ENCODE measurements around the gene HTRA3. TPM values are rescaled to one million over a fixed set of nuclear protein-coding genes. Genes with fewer than 3 reads are reported as not detected.

The HTRA3 gene
- total and polyA plus RNA-seq, 2 experiments from 2014 or later, result 3.2 to 5.2 TPM

DNA sequence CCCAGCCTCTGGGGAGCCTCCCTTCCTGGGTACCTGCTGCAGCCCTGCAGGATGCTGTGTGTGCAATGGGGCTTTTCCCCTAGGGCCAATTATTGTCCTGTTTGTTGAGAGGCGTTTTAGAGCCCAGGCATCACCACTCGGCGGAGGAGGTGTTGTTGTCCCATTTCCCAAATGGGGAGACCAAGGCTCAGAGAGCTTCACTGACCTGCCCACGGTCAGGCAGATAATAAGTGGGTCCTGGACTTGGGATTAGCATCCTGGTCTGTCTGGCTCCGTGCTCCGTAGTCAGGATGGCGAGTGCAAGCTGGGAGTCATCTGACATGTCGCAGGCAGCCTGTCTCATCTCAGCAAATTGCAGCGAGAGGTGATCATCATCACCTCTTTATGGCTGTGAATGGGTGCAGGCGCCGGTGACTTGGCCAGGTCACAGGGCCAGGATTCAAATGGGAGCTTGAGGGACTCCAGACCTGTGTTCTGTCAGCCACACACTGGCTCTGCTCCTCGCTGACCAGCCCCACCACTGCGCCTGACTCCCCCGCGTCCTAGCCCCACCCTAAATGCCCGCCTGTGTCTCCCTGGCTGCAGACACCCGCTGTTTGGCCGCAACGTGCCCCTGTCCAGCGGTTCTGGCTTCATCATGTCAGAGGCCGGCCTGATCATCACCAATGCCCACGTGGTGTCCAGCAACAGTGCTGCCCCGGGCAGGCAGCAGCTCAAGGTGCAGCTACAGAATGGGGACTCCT, 16.6 kb downstream of the HTRA3 start:
- TF ChIP-seq EZH2phosphoT487 (IDR thresholded peaks at IDR 0.05; ENCODE audit: insufficient read depth, low read depth), result no peak
- TF ChIP-seq EZH2 (IDR thresholded peaks at IDR 0.05; ENCODE audit: insufficient read depth, poor library complexity, severe bottlenecking), result no peak
- Histone ChIP-seq H3K27me3 (replicated peaks; ENCODE audit: insufficient read depth) (no peaks in the 10 kb centered on the region), H3K36me3 (ENCODE audit: low read depth) (no peaks in the 10 kb centered on the region), H3K27ac (no peak overlapping the region), H3K79me2 (ENCODE audit: insufficient read depth) (no peaks in the 10 kb centered on the region), H3K4me2 (ENCODE audit: unreplicated experiment) (no peak overlapping the region), H3F3A (ENCODE audit: insufficient read depth) (no peaks in the 10 kb centered on the region), H3K4me1 (ENCODE audit: insufficient read depth) (no peaks in the 10 kb centered on the region), H4K20me1 (ENCODE audit: insufficient read depth) (no peaks in the 10 kb centered on the region), H3K9ac (no peak overlapping the region), H3K4me3 (no peak overlapping the region), H3K9me2 (ENCODE audit: insufficient read depth) (no peaks in the 10 kb centered on the region), H2AFZ (no peak overlapping the region), H3K9me3 (ENCODE audit: low read depth) (no peaks in the 10 kb centered on the region)
- no peak for DNase-seq
- WGBS, 2 experiments (ENCODE audit: low coverage in 1 of 2, low lambda C conversion rate in 2 of 2, missing lambda C conversion rate in 2 of 2), result 85 to 86% methylated on average over 22 to 23 of the region's 23 CpGs
- in situ Hi-C loops (cut with MboI), result no loop called here

DNA sequence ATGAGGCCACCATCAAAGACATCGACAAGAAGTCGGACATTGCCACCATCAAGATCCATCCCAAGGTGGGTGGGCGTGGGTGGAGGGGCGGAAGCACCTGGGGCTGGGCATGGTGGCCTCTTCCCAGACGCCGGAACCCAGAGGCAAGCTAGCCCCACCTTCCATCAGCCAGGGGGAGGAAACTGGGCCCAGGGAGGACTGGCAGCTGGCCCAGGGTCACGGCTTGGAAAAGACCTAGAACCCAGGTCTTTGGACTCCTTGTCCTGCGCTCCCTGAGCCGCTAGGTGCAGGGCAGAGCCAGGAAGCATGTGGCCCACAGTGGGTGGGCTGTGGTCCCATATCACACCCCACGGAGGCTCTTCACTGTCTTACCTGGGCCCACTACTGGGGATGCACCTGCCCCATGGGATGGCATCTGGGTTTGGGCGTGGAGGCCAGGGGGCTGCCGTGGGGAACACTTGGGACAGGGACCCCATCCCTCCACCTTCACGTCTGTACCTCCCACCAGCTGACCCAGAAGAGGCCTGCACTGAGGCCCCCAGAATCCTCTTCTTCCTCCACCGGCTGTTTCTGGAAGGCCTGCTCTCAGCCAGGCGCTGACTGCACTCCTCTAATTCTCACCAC, 17.3 kb downstream of the HTRA3 start:
- Histone ChIP-seq H3K36me3 (ENCODE audit: low read depth) (no peaks in the 10 kb centered on the region), H3K4me3 (no peak overlapping the region), H3K9ac (no peak overlapping the region), H2AFZ (no peak overlapping the region), H3K4me1 (ENCODE audit: insufficient read depth) (no peaks in the 10 kb centered on the region), H3K79me2 (ENCODE audit: insufficient read depth) (no peaks in the 10 kb centered on the region), H4K20me1 (ENCODE audit: insufficient read depth) (no peaks in the 10 kb centered on the region), H3F3A (ENCODE audit: insufficient read depth) (no peaks in the 10 kb centered on the region), H3K27me3 (replicated peaks; ENCODE audit: insufficient read depth) (no peaks in the 10 kb centered on the region), H3K9me2 (ENCODE audit: insufficient read depth) (no peaks in the 10 kb centered on the region), H3K4me2 (ENCODE audit: unreplicated experiment) (no peak overlapping the region), H3K27ac (no peak overlapping the region), H3K9me3 (ENCODE audit: low read depth) (no peaks in the 10 kb centered on the region)
- in situ Hi-C loops (cut with MboI), result no loop called here
- no peak for TF ChIP-seq EZH2 (IDR thresholded peaks at IDR 0.05; ENCODE audit: insufficient read depth, poor library complexity, severe bottlenecking)
- 83 to 85% methylated on average over 13 to 15 of the region's 15 CpGs for WGBS, 2 experiments (ENCODE audit: low coverage in 1 of 2, low lambda C conversion rate in 2 of 2, missing lambda C conversion rate in 2 of 2)
- DNase-seq, result no peak

GRCh38 chr4:8287343-8288280, 18.1 kb downstream of the HTRA3 start:
- Histone ChIP-seq H3K4me1 (ENCODE audit: insufficient read depth) (no peaks in the 10 kb centered on the region), H3K27me3 (replicated peaks; ENCODE audit: insufficient read depth) (no peaks in the 10 kb centered on the region), H3K27ac (no peak overlapping the region), H3K9me2 (ENCODE audit: insufficient read depth) (no peaks in the 10 kb centered on the region), H3K9ac (no peak overlapping the region), H2AFZ (no peak overlapping the region), H4K20me1 (ENCODE audit: insufficient read depth) (no peaks in the 10 kb centered on the region), H3K9me3 (ENCODE audit: low read depth) (no peaks in the 10 kb centered on the region), H3K4me3 (no peak overlapping the region), H3K4me2 (ENCODE audit: unreplicated experiment) (no peak overlapping the region), H3K79me2 (ENCODE audit: insufficient read depth) (no peaks in the 10 kb centered on the region), H3K36me3 (ENCODE audit: low read depth) (no peaks in the 10 kb centered on the region), H3F3A (ENCODE audit: insufficient read depth) (no peaks in the 10 kb centered on the region)
- in situ Hi-C loops (cut with MboI), result no loop called here
- DNase-seq, result no peak
- TF ChIP-seq EZH2phosphoT487 (IDR thresholded peaks at IDR 0.05; ENCODE audit: insufficient read depth, low read depth) (no peak), EZH2 (IDR thresholded peaks at IDR 0.05; ENCODE audit: insufficient read depth, poor library complexity, severe bottlenecking) (no peak)
- WGBS, 2 experiments (ENCODE audit: low coverage in 1 of 2, low lambda C conversion rate in 2 of 2, missing lambda C conversion rate in 2 of 2), result 89 to 90% methylated on average over 18 of the region's 18 CpGs

- H3K9me2 ChIP-seq (ENCODE audit: insufficient read depth), result no peaks in the 10 kb centered on the region
- H3K9me3 ChIP-seq (ENCODE audit: low read depth), result no peaks in the 10 kb centered on the region
- H3K4me3 ChIP-seq, result no peak overlapping the region
- no peaks in the 10 kb centered on the region for H3K4me1 ChIP-seq (ENCODE audit: insufficient read depth)
- no peaks in the 10 kb centered on the region for H4K20me1 ChIP-seq (ENCODE audit: insufficient read depth)
- no peaks in the 10 kb centered on the region for H3K79me2 ChIP-seq (ENCODE audit: insufficient read depth)
- no peak overlapping the region for H3K9ac ChIP-seq
- TF ChIP-seq EZH2phosphoT487 (IDR thresholded peaks at IDR 0.05; ENCODE audit: insufficient read depth, low read depth) (no peak), EZH2 (IDR thresholded peaks at IDR 0.05; ENCODE audit: insufficient read depth, poor library complexity, severe bottlenecking) (no peak)
- H3K4me2 ChIP-seq (ENCODE audit: unreplicated experiment), result no peak overlapping the region
- H2AFZ ChIP-seq, result no peak overlapping the region
- H3F3A ChIP-seq (ENCODE audit: insufficient read depth), result no peaks in the 10 kb centered on the region
- whole genome bisulfite sequencing, 2 experiments (ENCODE audit: low coverage in 1 of 2, low lambda C conversion rate in 2 of 2, missing lambda C conversion rate in 2 of 2), result 77 to 78% methylated on average over 12 to 13 of the region's 13 CpGs
- DNase-seq, result no peak
- H3K27me3 ChIP-seq (replicated peaks; ENCODE audit: insufficient read depth), result no peaks in the 10 kb centered on the region
- no peaks in the 10 kb centered on the region for H3K36me3 ChIP-seq (ENCODE audit: low read depth)
- no peak overlapping the region for H3K27ac ChIP-seq
- in situ Hi-C loops (cut with MboI), result no loop called here
Measured at GRCh38 chr4:8289151-8289750, 19.7 kb downstream of the HTRA3 start.

All from GM23248 (cell line).